Activated naive CD8-positive, alpha-beta T cell treated with anti-CD3 and anti-CD28 coated beads for 36 hours (primary cell): ENCODE results near the gene ACTA2. TPM values are rescaled to one million over a fixed set of nuclear protein-coding genes. Genes with fewer than 3 reads are reported as not detected.
"Not testable (repeated sequence)": the region's sequence is repeated elsewhere in the genome, so short reads cannot be mapped to it uniquely, and the experiment has no call there.

Source experiments
- DNase-seq: peaks from one replicate; pipeline ENCODE4 v3.0.0; 2021
- H3K27ac Mint-ChIP-seq: one replicate; pipeline ENCODE4 v1.8.0; 2022; ENCODE audit warnings: mild to moderate bottlenecking, moderate library complexity, mixed read lengths
- H3K27me3 Mint-ChIP-seq: one replicate; pipeline ENCODE4 v1.8.0; 2022; ENCODE audit warnings: mild to moderate bottlenecking, mixed read lengths
- H3K36me3 Mint-ChIP-seq: one replicate; pipeline ENCODE4 v1.8.0; 2021; ENCODE audit warnings: mild to moderate bottlenecking, mixed read lengths
- H3K4me1 Mint-ChIP-seq: one replicate; pipeline ENCODE4 v1.8.0; 2021; ENCODE audit warnings: mixed read lengths
- H3K4me3 Mint-ChIP-seq: one replicate; pipeline ENCODE4 v1.8.0; 2022; ENCODE audit warnings: mild to moderate bottlenecking, moderate library complexity, mixed read lengths
- H3K9me3 Mint-ChIP-seq: one replicate; pipeline ENCODE4 v1.8.0; 2022; ENCODE audit warnings: mixed read lengths
- total RNA-seq, 2 experiments: library from RNA; stranded (reverse); gene quantifications; one replicate each; pipeline ENCODE4 v1.2.3, GENCODE V29; 2021

ACTA2 gene
- total RNA-seq, 2 experiments from 2014 or later: 4.7 to 5.0 TPM

DNA sequence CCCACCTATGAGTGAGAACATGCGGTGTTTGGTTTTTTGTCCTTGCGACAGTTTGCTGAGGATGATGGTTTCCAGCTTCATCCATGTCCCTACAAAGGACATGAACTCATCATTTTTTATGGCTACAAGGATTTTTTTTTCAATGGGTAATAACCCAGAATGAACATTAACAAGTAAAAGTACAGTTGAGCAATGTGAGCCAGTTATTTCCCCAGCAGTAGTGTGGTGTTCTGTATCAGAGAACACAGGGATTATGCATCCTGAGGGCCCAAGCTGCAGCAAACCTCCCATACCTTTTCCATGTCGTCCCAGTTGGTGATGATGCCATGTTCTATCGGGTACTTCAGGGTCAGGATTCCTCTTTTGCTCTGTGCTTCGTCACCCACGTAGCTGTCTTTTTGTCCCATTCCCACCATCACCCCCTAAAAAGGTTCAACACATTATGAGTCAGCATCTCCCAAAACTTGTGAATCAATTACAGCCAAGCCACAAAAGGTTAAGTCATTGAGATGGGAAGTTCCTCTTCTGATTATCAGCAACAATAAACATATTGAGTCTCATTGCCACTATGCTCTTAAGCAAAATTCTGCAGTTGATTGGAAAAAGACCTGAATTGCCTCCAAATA, 5.5 kb downstream of the ACTA2 start:
- Mint-ChIP-seq H3K36me3 (peaks cover 5% of the 10 kb centered on the region), H3K9me3 (no peaks in the 10 kb centered on the region), H3K4me1 (peaks cover 18% of the 10 kb centered on the region), H3K27me3 (no peaks in the 10 kb centered on the region), H3K27ac (no peak overlapping the region), H3K4me3 (no peak overlapping the region)
- DNase-seq: no peak

DNA sequence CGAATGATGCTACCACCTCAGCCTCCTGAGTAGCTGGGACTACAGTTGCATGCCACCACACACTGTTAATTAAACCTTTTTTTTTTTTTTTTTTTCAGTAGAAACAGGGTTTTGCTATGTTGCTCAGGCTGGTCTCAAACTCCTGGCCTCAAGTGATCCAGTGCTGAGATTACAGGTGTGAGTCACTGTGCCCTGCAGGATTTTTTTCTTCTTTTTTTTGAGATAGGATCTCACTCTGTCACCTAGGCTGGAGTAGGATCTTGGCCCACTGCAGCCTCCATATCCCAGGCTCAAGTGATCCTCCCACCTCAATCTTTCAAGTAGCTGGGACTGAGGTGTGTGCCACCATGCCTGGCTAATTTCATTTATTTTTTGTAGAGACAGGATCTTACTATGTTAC, 6.4 kb downstream of the ACTA2 start:
- Mint-ChIP-seq H3K4me1 (peaks cover 18% of the 10 kb centered on the region), H3K4me3 (no peak overlapping the region), H3K27me3 (no peaks in the 10 kb centered on the region), H3K27ac (no peak overlapping the region), H3K9me3 (no peaks in the 10 kb centered on the region), H3K36me3 (peaks cover 4% of the 10 kb centered on the region)
- DNase-seq: no peak

DNA sequence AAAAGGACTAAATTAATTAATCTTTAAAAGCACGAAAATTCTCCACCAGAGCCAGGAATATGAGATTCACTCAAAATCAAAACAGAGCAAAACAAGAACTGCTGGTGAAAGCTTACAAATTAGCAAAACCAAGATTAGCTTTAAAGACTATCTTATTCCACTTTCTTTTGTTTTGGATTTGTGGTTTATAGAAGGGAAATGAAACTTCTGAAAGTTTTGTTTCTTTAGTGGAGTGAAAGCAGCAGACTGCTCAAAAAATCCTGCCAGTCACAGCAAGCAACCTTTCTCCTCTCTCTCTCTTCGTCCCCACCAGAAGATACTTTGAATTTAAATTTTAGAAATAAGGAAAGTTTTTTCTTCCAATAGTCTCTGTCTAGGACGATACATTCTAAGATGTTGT, 7.8 kb downstream of the ACTA2 start:
- Mint-ChIP-seq H3K27me3 (no peaks in the 10 kb centered on the region), H3K27ac (no peak overlapping the region), H3K9me3 (no peaks in the 10 kb centered on the region), H3K4me3 (no peak overlapping the region), H3K36me3 (no peaks in the 10 kb centered on the region), H3K4me1 (peaks cover 18% of the 10 kb centered on the region)
- no peak for DNase-seq

DNA sequence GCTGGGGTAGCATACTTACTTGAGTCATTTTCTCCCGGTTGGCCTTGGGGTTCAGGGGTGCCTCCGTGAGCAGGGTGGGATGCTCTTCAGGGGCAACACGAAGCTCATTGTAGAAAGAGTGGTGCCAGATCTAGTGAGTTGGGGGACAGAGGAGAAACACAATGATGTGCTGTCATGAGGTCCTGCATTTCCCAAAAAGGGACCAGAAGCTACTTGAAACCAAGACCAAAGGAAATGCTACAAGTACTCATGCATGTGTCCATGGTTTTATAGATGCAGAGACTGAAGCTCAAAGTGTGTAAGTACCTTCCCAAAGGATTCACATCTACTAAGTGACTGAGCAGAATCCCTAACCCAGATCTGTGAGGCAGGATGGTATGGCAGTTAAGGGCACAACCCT, 8.8 kb downstream of the ACTA2 start:
- Mint-ChIP-seq H3K27me3 (no peaks in the 10 kb centered on the region), H3K4me1 (peaks cover 18% of the 10 kb centered on the region), H3K27ac (no peak overlapping the region), H3K9me3 (no peaks in the 10 kb centered on the region), H3K36me3 (no peaks in the 10 kb centered on the region), H3K4me3 (no peak overlapping the region)
- no peak for DNase-seq

DNA sequence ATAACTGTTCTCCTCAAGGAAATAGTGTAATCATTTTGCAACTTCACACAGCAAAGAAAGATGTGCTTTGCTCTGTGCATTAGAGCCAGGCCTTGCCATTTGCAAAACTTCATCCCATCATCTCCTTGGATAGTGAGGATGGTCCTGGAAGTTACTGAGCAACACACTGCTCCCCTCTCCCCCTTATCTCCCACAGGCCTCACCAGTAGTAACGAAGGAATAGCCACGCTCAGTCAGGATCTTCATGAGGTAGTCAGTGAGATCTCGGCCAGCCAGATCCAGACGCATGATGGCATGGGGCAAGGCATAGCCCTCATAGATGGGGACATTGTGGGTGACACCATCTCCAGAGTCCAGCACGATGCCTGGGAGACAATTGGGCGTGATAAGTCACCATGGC, 11.5 kb downstream of the ACTA2 start:
- DNase-seq: no peak
- no peak overlapping the region for H3K27ac Mint-ChIP-seq
- no peak overlapping the region for H3K4me3 Mint-ChIP-seq
- H3K27me3 Mint-ChIP-seq: no peaks in the 10 kb centered on the region
- peaks cover 11% of the 10 kb centered on the region for H3K4me1 Mint-ChIP-seq
- no peaks in the 10 kb centered on the region for H3K9me3 Mint-ChIP-seq
- H3K36me3 Mint-ChIP-seq: peaks cover 3% of the 10 kb centered on the region

DNA sequence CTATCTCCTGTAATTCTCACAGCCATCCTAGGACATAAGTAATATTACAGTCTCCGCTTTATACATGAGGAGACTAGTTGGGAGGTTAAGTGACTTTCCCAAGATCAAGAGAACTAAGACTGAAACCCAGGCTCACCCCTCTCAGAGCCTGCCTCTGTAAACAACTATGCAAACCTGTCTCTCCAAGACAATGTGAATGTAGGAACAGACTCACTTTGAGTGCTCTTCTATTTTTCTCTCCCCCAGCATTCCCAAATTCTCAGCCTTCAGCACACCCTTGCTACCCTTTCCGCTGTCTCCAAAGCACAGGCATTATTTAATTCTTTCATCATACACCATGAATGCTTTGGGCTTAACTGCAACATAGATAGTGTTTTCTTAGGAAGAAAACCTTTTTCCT, 13.6 kb downstream of the ACTA2 start:
- peaks cover 10% of the 10 kb centered on the region for H3K4me1 Mint-ChIP-seq

DNA sequence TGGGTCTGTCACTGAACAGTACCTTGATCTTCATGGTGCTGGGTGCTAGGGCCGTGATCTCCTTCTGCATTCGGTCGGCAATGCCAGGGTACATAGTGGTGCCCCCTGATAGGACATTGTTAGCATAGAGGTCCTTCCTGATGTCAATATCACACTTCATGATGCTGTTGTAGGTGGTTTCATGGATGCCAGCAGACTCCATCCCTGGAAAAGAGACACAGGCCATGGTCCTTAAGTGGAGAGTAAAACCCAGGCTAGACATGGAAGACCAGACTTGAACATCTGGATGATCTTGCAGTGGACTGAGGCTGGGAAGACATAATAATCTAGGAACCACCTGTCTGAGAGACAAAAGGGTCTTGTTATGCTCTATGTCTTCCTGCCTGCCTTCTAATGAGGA, 14.5 kb downstream of the ACTA2 start:
- no peak for DNase-seq
- no peaks in the 10 kb centered on the region for H3K9me3 Mint-ChIP-seq
- H3K4me3 Mint-ChIP-seq: no peak overlapping the region
- H3K27me3 Mint-ChIP-seq: no peaks in the 10 kb centered on the region
- no peak overlapping the region for H3K27ac Mint-ChIP-seq
- peaks cover 7% of the 10 kb centered on the region for H3K36me3 Mint-ChIP-seq
- peaks cover 10% of the 10 kb centered on the region for H3K4me1 Mint-ChIP-seq

More for the DNA sequence above, 13.6 kb downstream of the ACTA2 start:
- no peak overlapping the region for H3K27ac Mint-ChIP-seq
- H3K27me3 Mint-ChIP-seq: no peaks in the 10 kb centered on the region
- H3K36me3 Mint-ChIP-seq: peaks cover 7% of the 10 kb centered on the region
- H3K9me3 Mint-ChIP-seq: no peaks in the 10 kb centered on the region
- no peak for DNase-seq
- H3K4me3 Mint-ChIP-seq: no peak overlapping the region

DNA sequence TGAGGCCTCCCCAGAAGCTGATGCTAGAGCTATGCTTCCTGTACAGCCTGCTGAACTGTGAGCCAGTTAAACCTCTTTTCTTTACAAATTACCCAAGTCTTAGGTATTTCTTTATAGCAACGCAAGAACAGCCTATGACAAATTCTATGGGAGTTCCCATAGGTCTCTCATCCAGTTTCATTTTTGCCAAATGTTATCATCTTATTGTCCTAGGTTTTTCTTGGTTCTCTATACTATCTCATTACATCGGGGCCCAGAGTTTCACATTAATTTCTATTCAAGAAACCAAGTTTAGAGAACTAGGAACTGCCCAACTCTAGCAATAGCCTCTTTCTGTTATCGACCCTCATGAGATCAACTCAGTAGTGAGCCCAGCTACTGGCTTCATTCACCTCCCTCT, 15.9 kb downstream of the ACTA2 start:
- Mint-ChIP-seq H3K27ac (no peak overlapping the region), H3K27me3 (no peaks in the 10 kb centered on the region), H3K4me1 (peaks cover 15% of the 10 kb centered on the region), H3K9me3 (no peaks in the 10 kb centered on the region), H3K4me3 (no peak overlapping the region), H3K36me3 (peaks cover 7% of the 10 kb centered on the region)
- DNase-seq: no peak

DNA sequence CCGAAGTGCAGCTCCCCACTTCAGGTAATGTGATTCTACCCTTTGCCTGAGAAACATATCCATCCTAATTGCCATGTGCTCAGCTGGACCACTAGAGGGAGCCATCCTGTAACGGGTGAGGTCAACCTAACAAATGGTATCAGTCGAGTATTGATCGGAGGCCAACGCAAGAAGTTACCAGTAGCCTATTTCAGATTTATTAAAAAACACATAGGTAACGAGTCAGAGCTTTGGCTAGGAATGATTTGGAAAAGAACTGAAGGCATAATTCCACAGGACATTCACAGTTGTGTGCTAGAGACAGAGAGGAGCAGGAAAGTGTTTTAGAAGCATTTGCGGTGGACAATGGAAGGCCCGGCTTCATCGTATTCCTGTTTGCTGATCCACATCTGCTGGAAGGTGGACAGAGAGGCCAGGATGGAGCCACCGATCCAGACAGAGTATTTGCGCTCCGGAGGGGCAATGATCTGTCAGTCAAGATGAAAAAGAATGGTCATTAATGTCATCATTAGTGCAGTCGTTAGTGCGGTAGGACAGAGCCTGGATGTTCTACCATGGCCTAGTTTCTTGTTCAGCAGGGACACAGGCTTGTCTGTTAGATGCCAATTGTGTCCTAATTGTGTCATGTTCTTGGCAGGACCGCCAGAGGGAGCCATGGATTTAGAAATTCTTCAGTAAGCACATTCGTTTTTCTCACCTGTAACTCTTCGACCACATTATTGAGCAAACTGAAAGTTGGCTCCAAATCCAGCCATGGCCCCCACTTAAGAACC, 17.5 kb downstream of the ACTA2 start:
- H3K27me3 Mint-ChIP-seq: no peaks in the 10 kb centered on the region
- H3K4me3 Mint-ChIP-seq: no peak overlapping the region
- no peaks in the 10 kb centered on the region for H3K9me3 Mint-ChIP-seq
- H3K36me3 Mint-ChIP-seq: peaks cover 7% of the 10 kb centered on the region
- peak overlapping the region; percentile 10 for H3K27ac Mint-ChIP-seq
- peak; percentile 61 for DNase-seq
- H3K4me1 Mint-ChIP-seq: peaks cover 17% of the 10 kb centered on the region

DNA sequence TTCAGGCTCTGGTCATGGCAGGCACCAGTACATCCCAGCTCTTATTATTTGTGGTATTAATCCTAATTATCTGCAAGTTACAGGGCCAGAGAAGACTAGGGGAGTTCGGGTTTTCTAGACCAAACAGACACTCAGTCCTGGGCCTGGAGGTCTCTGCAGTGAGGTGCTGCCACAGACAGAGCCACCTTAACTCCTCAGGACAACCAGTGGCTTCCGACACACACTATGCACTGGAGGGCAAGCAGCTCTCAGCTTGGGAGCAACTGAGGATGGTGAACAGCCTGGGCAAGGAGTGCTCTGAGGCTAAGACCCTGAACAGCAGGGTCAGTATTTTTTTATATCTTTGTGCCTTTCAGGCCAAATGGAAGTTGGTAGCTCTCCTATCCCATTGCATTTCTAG, 19.0 kb downstream of the ACTA2 start:
- DNase-seq: no peak
- Mint-ChIP-seq H3K9me3 (no peaks in the 10 kb centered on the region), H3K4me3 (no peak overlapping the region), H3K27me3 (no peaks in the 10 kb centered on the region), H3K4me1 (peaks cover 17% of the 10 kb centered on the region), H3K27ac (no peak overlapping the region), H3K36me3 (peaks cover 9% of the 10 kb centered on the region)

DNA sequence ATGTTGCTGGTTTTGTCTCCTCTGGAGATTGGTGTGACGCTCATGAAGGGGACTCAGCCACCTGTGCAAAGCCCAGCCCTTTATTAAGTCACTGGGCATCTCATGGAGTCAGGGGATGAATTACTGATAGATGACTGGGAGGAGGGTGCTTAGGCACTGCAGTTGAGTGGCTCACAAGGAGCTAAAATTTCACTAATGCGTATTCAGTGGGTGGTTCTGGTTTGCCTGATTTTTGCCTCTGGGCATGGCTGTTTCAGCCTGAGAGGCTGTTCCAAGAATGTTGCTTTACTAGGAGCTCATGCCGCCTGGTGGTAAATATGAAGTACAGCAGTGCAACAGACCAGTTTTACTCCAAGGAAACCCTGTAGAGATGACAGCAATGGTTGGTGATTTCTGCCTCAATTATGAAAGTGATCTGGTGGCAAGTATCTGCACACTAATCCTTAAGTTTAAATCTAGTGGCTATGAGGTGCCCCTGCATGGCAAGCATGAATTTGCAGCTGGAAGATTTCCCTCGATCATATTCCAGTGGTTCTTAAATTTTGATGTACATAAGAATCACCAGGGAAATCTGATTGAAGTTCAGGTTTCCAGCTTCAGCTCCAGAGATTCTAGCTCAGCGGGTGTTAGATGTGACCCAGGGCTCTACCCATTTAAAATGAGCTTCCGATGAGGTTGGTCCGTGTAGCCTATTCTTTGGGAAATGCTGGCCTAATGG, 19.9 kb downstream of the ACTA2 start:
- Mint-ChIP-seq H3K27me3 (no peaks in the 10 kb centered on the region), H3K36me3 (peaks cover 12% of the 10 kb centered on the region), H3K4me1 (peaks cover 17% of the 10 kb centered on the region), H3K27ac (peak overlapping the region; percentile 59), H3K9me3 (no peaks in the 10 kb centered on the region), H3K4me3 (no peak overlapping the region)
- peak; percentile 13 for DNase-seq

DNA sequence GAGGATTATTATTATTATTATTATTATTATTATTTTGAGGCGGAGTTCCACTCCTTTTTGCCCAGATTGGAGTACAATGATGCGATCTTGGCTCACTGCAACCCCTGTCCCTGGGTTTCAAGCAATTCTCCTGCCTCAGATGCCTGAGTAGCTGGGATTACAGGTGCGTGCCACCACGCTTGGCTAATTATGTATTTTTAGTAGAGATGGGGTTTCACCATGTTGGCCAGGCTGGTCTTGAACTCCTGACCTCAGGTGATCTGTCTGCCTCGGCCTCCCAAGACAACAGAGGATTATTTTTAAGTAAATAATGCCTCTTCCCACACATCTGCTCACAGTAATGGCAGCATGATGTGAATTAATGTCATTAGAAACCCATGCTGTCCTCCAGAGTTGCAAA, 20.5 kb downstream of the ACTA2 start:
- H3K9me3 Mint-ChIP-seq, H3K27ac Mint-ChIP-seq, H3K4me3 Mint-ChIP-seq, DNase-seq, H3K27me3 Mint-ChIP-seq: not testable (repeated sequence)
- Mint-ChIP-seq H3K36me3 (peaks cover 14% of the 10 kb centered on the region), H3K4me1 (peaks cover 17% of the 10 kb centered on the region)

DNA sequence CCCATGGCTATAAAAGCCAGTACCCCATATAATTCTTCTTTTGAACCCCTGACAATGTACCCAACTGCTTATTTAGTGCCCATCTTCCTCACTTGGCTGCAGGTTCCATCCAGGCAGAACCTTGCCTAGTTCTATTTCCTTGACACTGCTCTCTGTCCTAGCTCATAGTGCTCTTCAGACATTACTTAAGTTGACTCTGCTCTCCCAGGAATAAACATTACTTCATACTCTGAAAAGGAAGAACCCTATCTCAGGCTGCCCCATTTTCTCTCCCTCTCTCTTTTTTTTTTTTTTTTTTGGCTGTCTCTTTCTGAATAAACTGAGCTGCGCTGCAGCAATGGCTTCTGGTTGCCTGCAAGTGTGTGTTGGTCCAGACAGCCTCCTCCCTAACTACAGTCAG, 21.0 kb downstream of the ACTA2 start:
- Mint-ChIP-seq H3K27ac (no peak overlapping the region), H3K27me3 (no peaks in the 10 kb centered on the region), H3K4me3 (no peak overlapping the region), H3K9me3 (no peaks in the 10 kb centered on the region), H3K36me3 (peaks cover 19% of the 10 kb centered on the region), H3K4me1 (peaks cover 17% of the 10 kb centered on the region)
- no peak for DNase-seq

DNA sequence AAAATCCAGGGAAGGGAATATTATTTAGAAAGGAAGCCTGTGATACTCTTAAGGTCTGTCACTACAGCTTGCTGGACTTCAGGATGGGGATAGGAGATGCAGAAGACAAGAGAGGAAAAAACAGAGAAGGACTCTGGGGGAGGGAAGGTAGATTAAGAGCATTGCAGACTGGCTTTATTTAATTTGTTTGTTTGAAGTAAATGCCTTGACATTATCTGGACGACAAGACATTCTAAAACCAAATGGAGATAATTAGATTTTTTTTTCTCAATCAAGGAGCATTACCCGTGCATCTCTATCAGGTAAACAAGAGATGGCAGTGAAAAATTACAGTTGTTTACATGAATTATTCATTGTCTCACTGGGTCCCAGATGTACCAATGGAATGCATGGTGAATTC, 24.3 kb downstream of the ACTA2 start:
- DNase-seq: no peak
- peaks cover 7% of the 10 kb centered on the region for H3K4me1 Mint-ChIP-seq
- no peak overlapping the region for H3K4me3 Mint-ChIP-seq
- H3K36me3 Mint-ChIP-seq: peaks cover 28% of the 10 kb centered on the region
- H3K27me3 Mint-ChIP-seq: no peaks in the 10 kb centered on the region
- H3K27ac Mint-ChIP-seq: no peak overlapping the region
- H3K9me3 Mint-ChIP-seq: no peaks in the 10 kb centered on the region

DNA sequence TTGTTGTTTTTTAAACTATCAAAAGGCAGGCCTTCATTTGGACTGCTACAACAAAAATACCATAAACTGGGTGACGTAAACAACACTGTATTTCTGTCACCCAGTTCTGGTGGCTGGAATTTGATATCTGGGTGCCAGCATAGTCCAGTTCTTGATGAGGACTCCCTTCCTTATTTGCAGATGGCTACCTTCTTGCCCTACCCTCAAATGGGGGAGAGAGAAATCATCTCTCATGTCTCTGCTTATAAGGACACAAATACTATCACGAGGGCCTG, 25.2 kb downstream of the ACTA2 start:
- H3K9me3 Mint-ChIP-seq: no peaks in the 10 kb centered on the region
- H3K36me3 Mint-ChIP-seq: peaks cover 28% of the 10 kb centered on the region
- H3K27me3 Mint-ChIP-seq: no peaks in the 10 kb centered on the region
- peaks cover 2% of the 10 kb centered on the region for H3K4me1 Mint-ChIP-seq
- no peak for DNase-seq
- H3K27ac Mint-ChIP-seq: no peak overlapping the region
- H3K4me3 Mint-ChIP-seq: no peak overlapping the region
